K562 (cell line): ENCODE measurements around the gene LARP4B. TPM values are rescaled to one million over a fixed set of nuclear protein-coding genes. Genes with fewer than 3 reads are reported as not detected.

Experiments
- CC2D1A ChIP-seq: fragments of 450-650 bp; IDR thresholded peaks from 2 replicates; pipeline ENCODE4 v1.6.1; 2017; ENCODE audit warnings: mild to moderate bottlenecking
- ESRRA ChIP-seq: fragments of 450-650 bp; IDR thresholded peaks from 2 replicates; pipeline ENCODE4 v1.6.1; 2014; ENCODE audit warnings: low read depth, mild to moderate bottlenecking, moderate library complexity, borderline replicate concordance
- SIN3A ChIP-seq, 2 experiments: fragments of 150-350 bp in 1 of 2; IDR thresholded peaks; 2 replicates each; pipeline ENCODE4 v1.6.1; 2011 to 2016; ENCODE audit warnings: borderline replicate concordance in 2 of 2, low read depth in 2 of 2, low read length in 2 of 2, mild to moderate bottlenecking in 2 of 2, moderate library complexity in 2 of 2; ENCODE audit not compliant: control insufficient read depth in 1 of 2
- XRCC4 ChIP-seq: IDR thresholded peaks from one replicate; pipeline ENCODE4 v1.6.1; 2011; ENCODE audit not compliant: insufficient read depth, insufficient read length; ENCODE audit errors: extremely low read depth
- YBX1 ChIP-seq: fragments of 450-650 bp; IDR thresholded peaks from 2 replicates; pipeline ENCODE4 v1.7.1; 2016; ENCODE audit warnings: mild to moderate bottlenecking
- ZKSCAN1 ChIP-seq: fragments of 150-350 bp; IDR thresholded peaks from 2 replicates; pipeline ENCODE4 v1.6.1; 2016; ENCODE audit warnings: low read depth, low read length
- polyA plus RNA-seq, 8 experiments: library from polyadenylated mRNA; depleted of rRNA in 4 of 8; stranded (reverse) in 5 of 8; unstranded in 3 of 8; fragments of >200 nt; fragmentation: Nextera tagmentation in 2 of 8; fragmentation: Illumina TruSeq in 1 of 8; extraction: Ambion mirVana in 2 of 8; extraction: Trizol in 1 of 8; gene quantifications; 2 replicates each; pipeline versions ENCODE4 v1.2.1 to v1.2.3, GENCODE V29; 2011 to 2014; ENCODE audit warnings: inconsistent platforms in 1 of 8, missing spikeins in 1 of 8
- total RNA-seq, 7 experiments: library from RNA; depleted of rRNA in 6 of 7; stranded (reverse); fragments of >200 nt in 6 of 7; fragmentation: Illumina TruSeq in 2 of 7; extraction: Trizol in 2 of 7; gene quantifications; 2 replicates each; pipeline versions ENCODE4 v1.2.1 to v1.2.3, GENCODE V29; 2011 to 2021; ENCODE audit warnings: low replicate concordance in 1 of 7
- TF ChIP-seq, protein P1 (sequence below): fragments of 450-650 bp; IDR thresholded peaks from 2 replicates; pipeline ENCODE4 v1.6.1; 2018; ENCODE audit not compliant: partially characterized antibody
- TF ChIP-seq, protein P2 (sequence below): fragments of 250-450 bp; sonication (Bioruptor Pico); IDR thresholded peaks from 2 replicates; pipeline ENCODE4 v1.5.0; 2020; ENCODE audit warnings: mild to moderate bottlenecking, borderline replicate concordance

Gene LARP4B
- total and polyA plus RNA-seq, 9 of the 15 experiments (the other 6 are each of a cell fraction or from before 2014, with no cell fraction given) = 11.8 to 130 (median 42.6) TPM

DNA sequence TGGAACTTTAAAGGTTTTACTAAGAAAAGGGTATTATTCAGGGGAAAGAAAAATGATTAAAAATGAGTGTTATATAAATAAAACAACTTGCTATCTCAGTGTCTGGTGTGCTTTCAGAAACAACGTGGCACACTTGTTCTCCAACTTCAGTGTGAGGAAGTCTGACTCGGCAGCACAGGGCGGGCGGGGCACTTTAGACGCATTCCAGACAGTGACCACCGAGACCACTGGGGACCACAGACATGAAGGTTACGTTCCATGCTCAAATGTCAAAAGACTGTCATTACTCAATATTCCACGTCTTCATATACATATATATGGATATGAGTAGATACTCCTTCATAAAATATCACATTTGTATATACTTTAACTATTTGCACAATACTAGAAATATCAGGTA, 87.0 kb downstream of the LARP4B start (continued):
- TF ChIP-seq, protein P1, sequence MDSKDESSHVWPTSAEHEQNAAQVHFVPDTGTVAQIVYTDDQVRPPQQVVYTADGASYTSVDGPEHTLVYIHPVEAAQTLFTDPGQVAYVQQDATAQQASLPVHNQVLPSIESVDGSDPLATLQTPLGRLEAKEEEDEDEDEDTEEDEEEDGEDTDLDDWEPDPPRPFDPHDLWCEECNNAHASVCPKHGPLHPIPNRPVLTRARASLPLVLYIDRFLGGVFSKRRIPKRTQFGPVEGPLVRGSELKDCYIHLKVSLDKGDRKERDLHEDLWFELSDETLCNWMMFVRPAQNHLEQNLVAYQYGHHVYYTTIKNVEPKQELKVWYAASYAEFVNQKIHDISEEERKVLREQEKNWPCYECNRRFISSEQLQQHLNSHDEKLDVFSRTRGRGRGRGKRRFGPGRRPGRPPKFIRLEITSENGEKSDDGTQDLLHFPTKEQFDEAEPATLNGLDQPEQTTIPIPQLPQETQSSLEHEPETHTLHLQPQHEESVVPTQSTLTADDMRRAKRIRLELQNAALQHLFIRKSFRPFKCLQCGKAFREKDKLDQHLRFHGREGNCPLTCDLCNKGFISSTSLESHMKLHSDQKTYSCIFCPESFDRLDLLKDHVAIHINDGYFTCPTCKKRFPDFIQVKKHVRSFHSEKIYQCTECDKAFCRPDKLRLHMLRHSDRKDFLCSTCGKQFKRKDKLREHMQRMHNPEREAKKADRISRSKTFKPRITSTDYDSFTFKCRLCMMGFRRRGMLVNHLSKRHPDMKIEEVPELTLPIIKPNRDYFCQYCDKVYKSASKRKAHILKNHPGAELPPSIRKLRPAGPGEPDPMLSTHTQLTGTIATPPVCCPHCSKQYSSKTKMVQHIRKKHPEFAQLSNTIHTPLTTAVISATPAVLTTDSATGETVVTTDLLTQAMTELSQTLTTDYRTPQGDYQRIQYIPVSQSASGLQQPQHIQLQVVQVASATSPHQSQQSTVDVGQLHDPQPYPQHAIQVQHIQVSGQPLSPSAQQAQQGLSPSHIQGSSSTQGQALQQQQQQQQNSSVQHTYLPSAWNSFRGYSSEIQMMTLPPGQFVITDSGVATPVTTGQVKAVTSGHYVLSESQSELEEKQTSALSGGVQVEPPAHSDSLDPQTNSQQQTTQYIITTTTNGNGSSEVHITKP = no peak
- no peak for TF ChIP-seq SIN3A (IDR thresholded peaks at IDR 0.05; ENCODE audit: borderline replicate concordance in 2 of 2, control insufficient read depth in 1 of 2, low read depth in 2 of 2, low read length in 2 of 2)
- TF ChIP-seq CC2D1A = no peak
- TF ChIP-seq YBX1 = no peak
- TF ChIP-seq ESRRA = no peak
- TF ChIP-seq, protein P2, sequence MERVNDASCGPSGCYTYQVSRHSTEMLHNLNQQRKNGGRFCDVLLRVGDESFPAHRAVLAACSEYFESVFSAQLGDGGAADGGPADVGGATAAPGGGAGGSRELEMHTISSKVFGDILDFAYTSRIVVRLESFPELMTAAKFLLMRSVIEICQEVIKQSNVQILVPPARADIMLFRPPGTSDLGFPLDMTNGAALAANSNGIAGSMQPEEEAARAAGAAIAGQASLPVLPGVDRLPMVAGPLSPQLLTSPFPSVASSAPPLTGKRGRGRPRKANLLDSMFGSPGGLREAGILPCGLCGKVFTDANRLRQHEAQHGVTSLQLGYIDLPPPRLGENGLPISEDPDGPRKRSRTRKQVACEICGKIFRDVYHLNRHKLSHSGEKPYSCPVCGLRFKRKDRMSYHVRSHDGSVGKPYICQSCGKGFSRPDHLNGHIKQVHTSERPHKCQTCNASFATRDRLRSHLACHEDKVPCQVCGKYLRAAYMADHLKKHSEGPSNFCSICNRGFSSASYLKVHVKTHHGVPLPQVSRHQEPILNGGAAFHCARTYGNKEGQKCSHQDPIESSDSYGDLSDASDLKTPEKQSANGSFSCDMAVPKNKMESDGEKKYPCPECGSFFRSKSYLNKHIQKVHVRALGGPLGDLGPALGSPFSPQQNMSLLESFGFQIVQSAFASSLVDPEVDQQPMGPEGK = no peak
- TF ChIP-seq XRCC4 = no peak
- no peak for TF ChIP-seq ZKSCAN1
